Measurements from ENCODE around the gene SMAP2. TPM values are rescaled to one million over a fixed set of nuclear protein-coding genes. Genes with fewer than 3 reads are reported as not detected.

Gene SMAP2
- total RNA-seq, 1 experiment from 2014 or later: 11.6 TPM

DNA sequence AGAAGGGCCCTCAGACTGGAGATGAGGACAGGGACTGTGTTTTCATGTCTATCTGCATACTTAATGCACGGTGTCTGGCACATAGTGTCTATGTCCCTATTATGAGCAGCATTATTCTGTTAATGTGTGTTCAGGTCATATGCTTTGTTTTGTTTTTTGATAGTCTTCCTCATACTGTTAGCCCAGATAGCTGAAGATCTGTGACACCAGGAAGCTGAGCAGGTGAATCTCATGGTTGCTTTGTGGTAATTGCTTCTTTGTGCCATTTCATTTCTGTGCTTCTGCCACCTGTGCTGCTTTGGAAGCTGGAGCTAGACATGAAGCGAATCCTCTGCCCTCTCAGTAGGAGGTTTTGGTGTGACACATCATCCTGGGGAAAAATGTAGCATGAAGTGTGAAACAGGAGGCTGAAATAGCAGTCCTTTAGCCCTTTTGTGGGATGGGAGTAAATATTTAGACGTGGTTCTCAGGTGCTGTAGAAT, 15.8 kb downstream of the SMAP2 start:
- no peak for DNase-seq (ENCODE audit: extremely low read depth, low read depth)

DNA sequence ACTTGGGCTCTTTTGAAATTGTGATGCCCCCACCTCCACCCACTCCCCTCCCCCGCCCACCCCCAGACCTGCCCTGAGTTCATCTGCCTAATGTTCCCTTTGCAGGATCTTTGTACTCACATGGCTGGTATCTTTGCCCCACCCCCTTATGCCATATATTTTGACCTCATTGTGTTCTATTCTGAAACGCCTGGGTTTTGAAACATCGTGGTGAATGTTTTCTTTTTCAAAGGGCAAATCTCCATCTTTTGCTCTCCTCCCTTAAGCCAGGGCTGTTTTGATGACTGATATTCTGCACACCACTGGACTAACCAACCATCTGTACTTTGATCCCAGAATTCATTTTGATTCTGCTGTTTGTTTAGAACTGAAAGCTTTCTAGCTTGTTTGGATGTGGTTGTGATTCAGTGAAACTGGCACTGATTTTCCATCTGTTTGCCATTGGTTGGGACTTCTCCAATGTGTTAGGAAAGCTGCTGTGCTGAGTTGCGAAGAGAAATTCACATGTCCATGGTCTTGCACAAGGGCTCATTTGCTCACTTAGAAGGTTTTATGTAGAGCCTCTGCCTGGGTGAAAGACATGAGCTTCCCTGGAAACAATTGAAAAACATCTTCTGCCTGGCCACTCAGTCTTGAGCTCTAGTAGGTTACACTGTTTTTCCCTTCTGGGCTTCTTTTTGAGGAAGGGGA, 16.5 kb downstream of the SMAP2 start:
- no peak for DNase-seq (ENCODE audit: extremely low read depth, low read depth)

DNA sequence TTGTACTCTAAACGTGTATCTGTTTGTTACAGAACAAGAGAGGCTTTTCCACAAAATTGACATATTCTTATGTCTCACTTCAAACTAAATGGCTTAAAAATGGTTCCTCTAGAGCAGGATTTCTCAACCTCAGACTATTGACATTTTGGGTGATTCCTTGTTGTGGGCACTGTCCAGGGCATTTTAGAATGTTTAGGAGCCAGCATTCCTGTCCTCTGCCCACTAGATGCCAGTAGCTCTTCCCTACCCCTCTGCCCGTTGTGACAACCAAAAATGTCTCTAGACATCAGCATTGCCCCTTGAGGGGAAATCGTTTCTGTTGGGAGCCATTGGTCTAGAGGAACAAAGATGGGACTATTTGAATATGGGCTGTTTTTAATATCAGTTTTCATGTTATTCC, 17.3 kb downstream of the SMAP2 start:
- DNase-seq (ENCODE audit: extremely low read depth, low read depth): no peak

DNA sequence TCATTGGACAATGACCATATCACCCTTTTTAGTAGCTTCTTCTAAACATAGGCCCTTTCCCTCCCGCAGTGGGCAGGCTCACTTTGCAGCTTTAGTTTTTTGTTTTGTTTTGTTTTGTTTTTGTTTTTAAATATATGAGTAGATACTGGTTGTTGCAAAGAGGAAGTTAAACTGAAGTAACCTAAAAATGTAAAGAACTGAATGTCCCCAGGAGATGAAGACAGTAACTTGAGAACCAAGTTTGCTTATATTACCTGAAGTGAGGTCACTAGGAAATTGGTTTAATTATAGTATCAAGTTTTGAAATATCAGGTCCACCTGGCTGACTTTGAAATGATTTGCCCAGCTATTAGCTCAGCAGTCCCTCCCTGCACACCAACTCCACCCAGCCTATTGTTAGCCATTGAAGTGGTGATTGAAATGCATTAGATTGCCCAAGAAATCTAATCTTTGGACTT, 18.2 kb downstream of the SMAP2 start:
- no peak for DNase-seq (ENCODE audit: extremely low read depth, low read depth)

DNA sequence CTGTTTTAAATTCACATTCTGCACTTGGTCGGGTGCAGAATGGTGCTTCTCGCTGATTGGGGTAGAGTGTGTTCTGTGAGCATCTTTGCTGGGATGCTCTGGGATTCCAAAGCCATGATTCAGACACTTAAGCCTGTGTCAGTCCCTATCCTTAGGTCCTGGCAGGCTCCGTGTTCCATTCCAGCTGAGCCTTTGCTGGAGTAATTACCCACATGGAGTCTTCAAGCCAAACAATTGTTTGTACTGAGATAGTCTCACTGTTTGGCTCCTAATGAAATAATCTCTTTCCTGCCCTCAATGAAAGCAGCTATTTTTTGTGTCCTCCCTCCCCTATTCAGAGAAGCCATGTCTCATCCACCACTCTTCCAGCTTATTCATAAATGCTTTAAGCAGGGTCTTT, 18.7 kb downstream of the SMAP2 start:
- no peak for DNase-seq (ENCODE audit: extremely low read depth, low read depth)

DNA sequence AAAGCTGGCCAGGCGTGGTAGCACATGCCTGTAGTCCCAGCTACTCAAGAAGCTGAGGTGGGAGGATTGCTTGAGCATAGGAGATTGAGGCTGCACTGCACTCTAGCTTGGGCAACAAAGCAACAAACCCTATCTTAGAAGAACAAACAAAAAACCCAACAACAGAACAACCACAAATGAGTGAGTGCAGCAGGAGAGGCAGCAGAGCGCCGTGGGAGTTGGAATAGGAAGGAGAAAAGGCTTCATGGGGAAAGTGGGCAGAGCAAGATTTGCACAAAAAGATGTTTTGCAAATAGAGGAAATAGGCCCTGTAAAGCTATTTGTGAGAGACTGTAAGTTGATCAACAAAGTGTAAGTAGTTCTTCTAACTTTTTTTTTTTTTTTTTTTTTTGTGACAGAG, 19.6 kb downstream of the SMAP2 start:
- DNase-seq (ENCODE audit: extremely low read depth, low read depth): no peak

DNA sequence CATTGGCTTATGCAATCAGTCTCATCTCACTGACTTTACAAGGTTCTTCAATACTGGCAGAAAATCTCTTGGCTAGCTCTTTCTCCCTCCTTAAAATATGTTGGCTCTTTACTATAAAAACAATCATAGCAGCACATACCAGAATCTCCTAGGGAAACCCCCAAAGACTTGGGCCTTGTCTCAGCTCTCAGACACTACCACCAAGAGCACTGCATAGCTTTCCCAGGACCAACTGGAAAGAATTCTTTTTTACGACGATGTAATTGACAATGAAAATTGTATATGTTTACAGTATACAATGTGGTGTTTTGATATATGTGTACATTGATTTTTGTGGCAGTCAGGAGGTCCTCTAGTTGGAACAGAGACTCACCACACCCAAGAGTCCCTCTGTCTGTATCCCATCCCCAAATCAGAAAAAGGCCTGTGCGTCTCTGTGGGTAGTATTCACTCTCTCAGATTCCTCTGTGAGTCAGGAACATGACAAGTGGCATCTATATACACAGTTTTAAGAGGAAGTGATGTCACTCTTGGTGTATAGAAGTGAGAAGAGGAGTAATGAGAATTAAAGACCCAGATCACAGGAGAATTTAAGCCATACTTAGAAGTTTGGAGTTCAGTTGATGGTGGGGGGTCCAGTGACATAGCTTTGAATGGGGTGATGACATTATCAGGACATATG, 21.1 kb downstream of the SMAP2 start:
- no peak for DNase-seq (ENCODE audit: extremely low read depth, low read depth)

DNA sequence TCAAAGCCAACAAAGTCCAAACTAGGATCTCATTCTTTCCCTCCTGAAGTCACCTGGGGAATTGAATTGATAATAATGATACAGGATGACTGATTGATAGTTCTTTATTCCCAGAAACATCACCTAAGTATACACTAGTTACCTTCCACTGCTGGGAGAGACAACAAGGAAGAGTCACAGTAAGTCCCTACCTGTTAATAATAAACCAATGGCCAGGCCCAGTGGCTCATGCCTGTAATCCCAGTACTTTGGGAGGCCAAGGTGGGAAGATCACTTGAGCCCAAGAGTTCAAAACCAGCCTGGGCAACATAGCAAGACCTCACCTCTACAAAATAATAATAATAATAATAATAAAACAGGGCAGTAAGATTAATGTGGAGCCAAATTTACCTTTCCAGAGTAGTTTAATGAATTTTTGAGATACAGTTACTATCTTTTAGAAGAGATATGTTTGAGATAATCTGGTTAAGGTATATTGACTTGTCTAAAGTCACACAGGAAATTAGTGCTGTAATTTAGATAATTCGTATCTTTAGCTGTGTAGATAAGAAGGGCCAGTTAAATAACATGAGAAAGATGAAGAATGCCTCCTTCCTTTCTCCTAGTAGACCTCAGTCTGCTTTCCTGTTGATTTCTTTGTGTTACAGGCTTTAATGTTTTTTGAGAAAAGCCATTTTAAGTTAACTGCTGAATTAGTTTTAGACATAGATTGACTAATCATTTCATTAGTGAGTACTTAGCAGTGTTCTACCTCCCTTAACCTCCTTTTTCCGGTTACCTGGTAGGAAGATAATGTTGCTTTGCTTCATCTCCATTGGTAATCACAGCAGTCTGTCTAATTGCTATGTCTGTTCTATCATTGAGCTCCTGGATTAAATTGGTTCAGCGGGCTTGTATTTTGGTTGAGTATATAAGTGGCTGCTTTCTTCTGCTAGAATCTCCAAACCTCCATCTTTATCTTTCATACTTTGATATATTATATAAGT, 22.0 kb downstream of the SMAP2 start:
- DNase-seq (ENCODE audit: extremely low read depth, low read depth): no peak

DNA sequence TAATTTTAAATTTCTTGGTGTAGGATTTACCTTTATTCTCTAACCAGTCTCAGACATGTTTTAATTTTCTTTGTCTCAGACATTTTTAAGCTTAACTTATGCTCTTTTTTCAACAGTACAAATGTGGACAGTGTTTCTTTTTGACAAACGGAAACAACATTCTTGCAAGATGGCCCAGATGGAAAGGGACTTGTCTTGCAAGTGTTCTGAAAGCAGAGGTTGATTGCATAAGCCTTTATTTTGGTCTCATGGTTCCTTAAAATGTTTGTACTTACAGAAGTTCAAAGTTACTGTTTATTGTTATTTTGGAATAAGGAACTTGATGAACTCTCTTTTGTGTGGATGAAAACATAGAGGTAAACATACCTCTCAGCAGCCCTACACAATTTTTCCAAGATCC, 22.9 kb downstream of the SMAP2 start:
- no peak for DNase-seq (ENCODE audit: extremely low read depth, low read depth)

DNA sequence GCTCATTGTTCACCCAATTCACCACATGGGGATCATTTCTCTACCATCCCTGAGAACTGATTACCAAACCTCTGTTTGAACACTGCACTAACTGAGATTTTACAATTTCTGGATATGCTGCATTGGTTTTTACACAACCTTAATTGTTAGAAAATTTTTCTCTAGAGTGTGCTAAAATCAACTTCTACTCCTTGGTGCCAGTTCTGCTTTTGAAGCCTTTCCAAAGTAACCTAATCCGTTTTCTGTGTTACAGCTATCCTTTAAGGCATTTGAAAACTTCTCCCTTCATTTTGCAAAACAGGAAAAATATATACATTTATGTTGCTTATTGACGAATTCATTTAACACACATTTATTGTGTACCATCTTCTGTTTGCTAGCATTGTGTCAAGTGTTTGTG, 23.7 kb downstream of the SMAP2 start:
- no peak for DNase-seq (ENCODE audit: extremely low read depth, low read depth)

DNA sequence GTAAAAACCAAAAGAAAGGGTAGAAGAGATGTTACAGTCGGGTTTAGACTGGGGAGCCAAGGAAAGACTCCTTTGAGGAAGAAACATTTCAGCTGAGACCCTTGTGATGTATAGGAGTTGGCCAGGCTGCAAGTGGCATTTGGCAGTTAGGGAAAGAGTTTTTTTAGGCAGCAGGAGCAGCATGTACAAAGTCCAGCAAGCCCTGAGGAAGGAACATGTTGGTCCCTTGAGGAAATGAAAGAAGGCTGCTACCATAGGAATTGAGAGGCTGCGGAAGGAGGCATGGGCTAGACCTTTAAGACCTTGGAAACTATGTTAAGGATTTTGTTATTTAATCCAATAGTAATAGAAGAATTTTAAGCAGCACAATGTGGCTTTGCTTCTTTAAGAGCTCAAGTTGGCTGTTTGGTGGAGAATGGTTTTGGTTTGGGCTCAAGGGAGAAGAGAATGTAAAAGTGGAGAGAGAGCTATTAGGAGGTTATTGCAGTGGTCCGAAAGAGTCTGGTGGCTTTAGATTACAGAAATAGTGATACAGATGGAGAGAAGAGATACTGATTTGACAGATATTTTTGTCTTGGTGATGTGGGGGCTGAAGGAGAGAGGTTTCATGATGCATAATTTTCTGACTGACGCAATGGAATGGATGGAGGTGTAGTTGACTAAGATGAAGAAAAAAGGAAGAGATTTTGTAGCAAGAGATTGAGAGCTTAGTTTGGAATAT, 26.6 kb downstream of the SMAP2 start:
- no peak for DNase-seq (ENCODE audit: extremely low read depth, low read depth)

DNA sequence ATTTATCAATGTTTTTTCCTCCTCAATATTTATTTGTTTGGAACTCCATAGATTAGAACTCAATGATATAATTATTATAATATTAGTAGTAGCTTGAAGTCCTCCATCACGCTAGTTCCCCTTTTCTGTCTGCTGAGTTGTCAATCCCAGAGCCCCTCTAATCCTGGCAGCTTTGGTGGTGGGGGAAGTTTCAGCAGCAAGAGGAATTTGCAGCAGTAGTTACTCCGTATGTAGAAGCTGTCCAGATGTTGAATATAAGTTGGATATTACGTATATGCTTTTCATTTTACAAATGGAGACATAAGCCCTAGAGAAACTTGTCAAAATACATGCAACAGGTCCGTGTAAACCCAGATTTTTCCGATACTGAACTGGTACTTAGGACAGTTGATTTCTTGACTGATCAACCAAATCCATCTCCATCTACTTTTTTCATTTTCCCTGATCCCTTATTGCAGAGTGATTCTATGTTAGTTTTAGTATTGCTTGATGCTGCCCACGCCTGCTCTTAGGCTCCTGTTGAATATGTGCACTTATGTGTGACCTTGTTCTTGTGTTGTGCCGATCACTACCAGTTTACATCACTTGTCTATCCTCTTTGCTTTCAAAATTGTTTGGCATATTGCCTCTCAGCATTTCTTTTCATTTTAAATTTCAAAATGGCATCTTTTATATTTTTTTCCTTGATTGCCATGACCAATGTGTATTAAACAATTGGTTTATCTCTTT, 28.1 kb downstream of the SMAP2 start:
- no peak for DNase-seq (ENCODE audit: extremely low read depth, low read depth)

DNA sequence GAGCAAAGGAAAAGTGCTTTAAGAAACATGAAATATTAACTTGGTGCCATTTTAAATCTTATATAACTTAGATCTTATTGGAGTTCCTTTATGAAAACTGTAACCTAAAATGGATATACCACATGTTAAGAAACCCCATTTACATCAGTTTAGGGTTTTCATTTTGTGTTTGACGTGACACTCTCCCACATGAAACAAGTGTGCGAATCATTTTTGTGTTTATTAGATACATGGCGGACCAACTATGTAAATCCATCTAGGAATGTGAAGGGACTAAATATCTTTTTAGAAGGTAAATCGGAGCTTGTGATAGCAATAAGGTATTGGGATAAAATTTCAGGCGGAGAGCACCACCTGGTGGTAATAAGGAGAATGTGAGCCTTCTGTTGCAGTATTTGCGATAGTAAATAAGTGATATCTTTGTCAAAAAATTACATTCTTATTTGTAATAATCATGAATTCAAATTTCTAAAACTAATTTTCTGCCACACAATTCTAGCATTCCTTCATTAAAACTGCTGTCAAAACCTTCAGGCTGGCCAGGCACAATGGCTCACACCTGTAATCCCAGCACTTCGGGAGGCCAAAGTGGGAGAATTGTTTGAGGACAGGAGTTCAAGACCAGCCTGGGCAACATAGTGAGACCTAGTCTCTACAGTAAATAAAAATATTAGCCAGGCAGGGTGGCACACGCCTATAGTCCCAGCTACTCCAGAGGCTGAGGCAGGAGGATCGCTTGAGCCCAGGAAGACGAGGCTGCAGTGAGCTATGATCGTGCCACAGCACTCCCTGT, 31.3 kb downstream of the SMAP2 start:
- DNase-seq (ENCODE audit: extremely low read depth, low read depth): peak; percentile 40

DNA sequence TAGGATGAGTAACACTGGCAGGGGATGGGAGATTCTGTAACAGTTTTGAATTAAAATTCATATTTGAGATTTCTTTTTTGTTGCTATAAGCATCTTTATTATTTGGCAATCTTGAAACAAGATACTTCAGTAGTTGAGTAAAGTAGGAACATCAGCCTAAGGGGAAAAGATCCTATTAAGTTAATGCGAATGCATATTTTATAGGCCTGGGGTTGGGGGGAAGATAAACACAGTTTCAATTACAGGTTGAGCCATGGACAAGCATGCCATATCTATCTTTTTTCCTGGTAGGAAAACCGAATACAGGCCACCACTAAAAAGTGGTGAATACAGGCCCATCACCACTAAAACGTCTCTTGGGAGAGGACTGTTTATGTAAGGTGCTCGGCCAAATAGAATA, 32.3 kb downstream of the SMAP2 start:
- no peak for DNase-seq (ENCODE audit: extremely low read depth, low read depth)

DNA sequence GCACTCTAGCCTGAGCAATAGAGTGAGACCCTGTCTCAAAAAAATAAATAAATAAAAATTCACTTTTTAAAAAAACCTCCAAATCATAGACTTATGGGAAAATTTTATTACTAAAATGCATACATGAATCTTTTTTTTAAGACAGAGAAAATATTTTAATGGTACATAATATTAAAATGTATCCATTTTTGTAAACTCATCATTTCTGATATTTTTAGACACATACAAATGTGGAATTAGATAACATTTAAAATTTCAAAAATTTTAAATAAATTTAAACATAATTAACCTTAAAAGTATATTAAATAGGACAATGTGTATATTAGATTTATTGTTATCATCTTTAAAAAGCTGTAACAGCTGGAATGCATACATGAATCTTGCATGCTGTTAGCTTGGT, 33.9 kb downstream of the SMAP2 start:
- DNase-seq (ENCODE audit: extremely low read depth, low read depth): no peak

DNA sequence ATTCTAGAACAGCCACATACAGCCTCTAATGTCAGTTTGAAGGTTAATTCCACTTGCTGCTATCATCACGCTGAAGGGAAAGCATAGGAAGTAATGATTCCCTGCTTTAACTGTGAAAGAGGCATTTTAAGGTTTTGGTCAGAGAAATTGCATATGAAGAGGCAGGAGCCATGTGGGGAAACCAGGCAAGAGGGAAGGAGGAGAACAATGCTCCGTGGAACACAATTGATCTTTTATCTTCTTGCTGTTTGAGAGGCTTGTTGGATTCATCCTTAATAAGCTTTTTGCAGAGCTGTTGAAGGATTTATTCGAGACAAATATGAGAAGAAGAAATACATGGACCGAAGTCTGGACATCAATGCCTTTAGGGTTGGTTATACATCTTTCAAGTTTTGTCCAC, 35.9 kb downstream of the SMAP2 start:
- no peak for DNase-seq (ENCODE audit: extremely low read depth, low read depth)

DNA sequence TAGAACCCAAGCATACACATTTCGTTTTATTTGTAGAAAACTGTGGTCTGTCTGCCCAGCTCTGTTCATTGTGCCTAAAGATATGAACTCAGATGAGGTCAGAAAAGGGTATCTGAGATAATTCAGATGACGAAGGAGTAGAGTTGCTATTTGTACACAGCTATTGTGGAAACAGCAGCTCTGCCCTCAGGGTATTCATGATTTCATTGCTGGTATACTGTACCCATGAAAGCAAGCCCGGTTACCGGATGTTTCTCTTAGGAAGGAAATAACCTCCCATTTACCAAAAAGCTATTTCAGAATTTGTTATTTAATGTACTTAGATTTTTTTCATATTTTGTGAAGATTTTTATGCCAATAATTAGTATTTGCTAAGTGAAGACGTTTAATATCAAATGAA, 37.8 kb downstream of the SMAP2 start:
- DNase-seq (ENCODE audit: extremely low read depth, low read depth): no peak

DNA sequence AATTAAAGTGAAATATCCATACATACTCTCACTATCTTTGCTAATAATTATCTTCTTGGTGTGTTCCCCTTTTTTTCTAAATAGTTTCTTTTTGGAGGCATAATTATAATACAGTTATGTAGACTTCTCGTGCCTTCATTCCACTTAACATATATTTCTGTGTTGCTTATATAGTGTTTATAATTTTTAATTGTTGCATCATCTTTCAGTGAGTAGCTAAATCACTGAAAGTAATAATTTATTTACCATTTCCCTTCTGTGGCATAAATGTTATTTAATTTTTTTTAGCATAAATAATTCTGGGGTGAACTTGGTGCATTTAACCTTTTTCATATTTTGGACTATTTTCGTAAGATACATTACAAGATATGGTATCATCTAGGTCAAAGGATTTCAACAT, 38.3 kb downstream of the SMAP2 start:
- no peak for DNase-seq (ENCODE audit: extremely low read depth, low read depth)
